AG20443 (cell line): ENCODE data around the gene B3GAT1.

Experiments
- DNase-seq: peaks from one replicate; pipeline ENCODE4 v3.0.0; 2012; ENCODE audit warnings: low spot score, mixed read lengths

Gene B3GAT1

GRCh38 chr11:134409552-134410429 is 2.3 kb downstream of the B3GAT1 start:
- DNase-seq, result no peak

GRCh38 chr11:134407923-134408322 is 4.1 kb downstream of the B3GAT1 start:
- no peak for DNase-seq

GRCh38 chr11:134407321-134407828 is 4.7 kb downstream of the B3GAT1 start:
- no peak for DNase-seq

GRCh38 chr11:134406264-134407185 is 5.5 kb downstream of the B3GAT1 start:
- no peak for DNase-seq

GRCh38 chr11:134405841-134406240 is 6.2 kb downstream of the B3GAT1 start:
- DNase-seq, result no peak

GRCh38 chr11:134405436-134405835 is 6.6 kb downstream of the B3GAT1 start:
- DNase-seq, result no peak

GRCh38 chr11:134404575-134405341 is 7.3 kb downstream of the B3GAT1 start:
- no peak for DNase-seq

- DNase-seq, result no peak
Observed at GRCh38 chr11:134402910-134403309, 9.1 kb downstream of the B3GAT1 start.

- no peak for DNase-seq
Observed at GRCh38 chr11:134401825-134402809, 9.9 kb downstream of the B3GAT1 start.

- DNase-seq, result no peak
Observed at GRCh38 chr11:134399996-134400395, 12.0 kb downstream of the B3GAT1 start.

- no peak for DNase-seq
Observed at GRCh38 chr11:134399293-134399654, 12.8 kb downstream of the B3GAT1 start.

GRCh38 chr11:134398644-134399292 is 13.3 kb downstream of the B3GAT1 start:
- DNase-seq, result no peak

GRCh38 chr11:134398079-134398444 is 14.0 kb downstream of the B3GAT1 start:
- DNase-seq, result no peak

GRCh38 chr11:134397304-134398078 is 14.6 kb downstream of the B3GAT1 start:
- no peak for DNase-seq

- DNase-seq, result no peak
Observed at GRCh38 chr11:134395002-134395401, 17.0 kb downstream of the B3GAT1 start.

GRCh38 chr11:134394311-134394710 is 17.7 kb downstream of the B3GAT1 start:
- no peak for DNase-seq

GRCh38 chr11:134393638-134394037 is 18.4 kb downstream of the B3GAT1 start:
- DNase-seq, result no peak

- no peak for DNase-seq
Observed at GRCh38 chr11:134392953-134393615, 19.0 kb downstream of the B3GAT1 start.

- no peak for DNase-seq
Observed at GRCh38 chr11:134391656-134392055, 20.4 kb downstream of the B3GAT1 start.
